Neural cell (in vitro differentiated cells): ENCODE data around the gene TEX261. TPM values are rescaled to one million over a fixed set of nuclear protein-coding genes. Genes with fewer than 3 reads are reported as not detected.

Experiments used
- H2AFZ ChIP-seq: fragments of 200-600, 300-800 bp; sonication (generic), shearing (Covaris generic); 2 replicates; pipeline ENCODE4 v1.6.0; 2014; ENCODE audit warnings: low read depth, mild to moderate bottlenecking, antibody characterized with exemption, low read length, moderate library complexity
- H3F3A ChIP-seq: fragments of 200-600 bp; shearing (Covaris generic); 2 replicates; pipeline ENCODE4 v1.6.1; 2016; ENCODE audit warnings: mild to moderate bottlenecking, moderate library complexity, mixed read lengths, antibody characterized with exemption, low read length; ENCODE audit not compliant: insufficient read depth, poor library complexity, severe bottlenecking
- H3K27ac ChIP-seq: fragments of 200-600, 300-800 bp; sonication (generic), shearing (Covaris generic); 2 replicates; pipeline ENCODE4 v1.5.1; 2014; ENCODE audit warnings: mild to moderate bottlenecking, low read length, moderate library complexity
- H3K27me3 ChIP-seq: fragments of 300-800, 200-600 bp; sonication (generic), shearing (Covaris generic); 2 replicates; pipeline ENCODE4 v1.6.0; 2014; ENCODE audit warnings: mild to moderate bottlenecking, low read depth, low read length, moderate library complexity; ENCODE audit not compliant: insufficient read depth
- H3K36me3 ChIP-seq: fragments of 300-800, 200-600 bp; sonication (generic), shearing (Covaris generic); 2 replicates; pipeline ENCODE4 v1.5.1; 2014; ENCODE audit warnings: mild to moderate bottlenecking, antibody characterized with exemption, low read length, moderate library complexity; ENCODE audit not compliant: insufficient read depth
- H3K4me2 ChIP-seq: fragments of 300-800, 200-600 bp; sonication (generic), shearing (Covaris generic); 2 replicates; pipeline ENCODE4 v1.6.0; 2014; ENCODE audit warnings: mild to moderate bottlenecking, low read length
- H3K4me3 ChIP-seq: fragments of 300-800, 200-600 bp; sonication (generic), shearing (Covaris generic); 2 replicates; pipeline ENCODE4 v1.5.1; 2014; ENCODE audit warnings: mild to moderate bottlenecking, low read length, moderate library complexity
- H3K79me2 ChIP-seq: fragments of 200-600 bp; shearing (Covaris generic); replicated peaks from 2 replicates; pipeline ENCODE4 v1.6.0; 2014; ENCODE audit warnings: mild to moderate bottlenecking, low read length, moderate library complexity; ENCODE audit not compliant: insufficient read depth
- H3K9ac ChIP-seq: fragments of 300-800, 200-600 bp; sonication (generic), shearing (Covaris generic); 2 replicates; pipeline ENCODE4 v1.6.1; 2016; ENCODE audit warnings: mild to moderate bottlenecking, low read length, mixed read lengths
- H3K9me2 ChIP-seq: fragments of 200-600 bp; shearing (Covaris generic); 2 replicates; pipeline ENCODE4 v1.6.1; 2016; ENCODE audit warnings: mild to moderate bottlenecking, low read length, mixed read lengths; ENCODE audit not compliant: insufficient read depth
- H3K9me3 ChIP-seq: fragments of 200-600, 300-800 bp; sonication (generic), shearing (Covaris generic); 2 replicates; pipeline ENCODE4 v1.6.1; 2016; ENCODE audit warnings: mild to moderate bottlenecking, mixed run types, low read length, moderate library complexity, mixed read lengths
- H4K20me1 ChIP-seq: fragments of 200-600 bp; shearing (Covaris generic); 2 replicates; pipeline ENCODE4 v1.6.1; 2016; ENCODE audit warnings: mild to moderate bottlenecking, mixed run types; ENCODE audit not compliant: insufficient read depth
- CTCF ChIP-seq: fragments of 450-650 bp; IDR thresholded peaks from 2 replicates; pipeline ENCODE4 v1.5.1; 2014; ENCODE audit warnings: antibody characterized with exemption, mild to moderate bottlenecking, moderate library complexity; ENCODE audit not compliant: poor library complexity, severe bottlenecking
- EP300 ChIP-seq: fragments of 450-650 bp; conservative IDR thresholded peaks from 2 replicates; pipeline ENCODE4 v1.6.1; 2014; ENCODE audit warnings: antibody characterized with exemption, mild to moderate bottlenecking, moderate library complexity; ENCODE audit not compliant: poor library complexity, severe bottlenecking
- EZH2 ChIP-seq: fragments of 200-600, 300-800 bp; shearing (Covaris generic), sonication (generic); IDR thresholded peaks from 2 replicates; pipeline ENCODE4 v1.6.1; 2014; ENCODE audit warnings: antibody characterized with exemption, low read length, borderline replicate concordance, mild to moderate bottlenecking; ENCODE audit not compliant: insufficient read depth, poor library complexity, severe bottlenecking
- MXI1 ChIP-seq: fragments of 450-650 bp; conservative IDR thresholded peaks from 2 replicates; pipeline ENCODE4 v1.6.1; 2014; ENCODE audit warnings: antibody characterized with exemption, mild to moderate bottlenecking; ENCODE audit not compliant: poor library complexity, severe bottlenecking
- POLR2AphosphoS5 ChIP-seq: IDR thresholded peaks from 2 replicates; pipeline ENCODE4 v1.6.1; 2012
- RAD21 ChIP-seq: fragments of 450-650 bp; conservative IDR thresholded peaks from 2 replicates; pipeline ENCODE4 v1.6.1; 2014; ENCODE audit warnings: antibody characterized with exemption, mild to moderate bottlenecking, moderate library complexity
- REST ChIP-seq: IDR thresholded peaks from 2 replicates; pipeline ENCODE4 v1.6.1; 2012; ENCODE audit warnings: borderline replicate concordance
- SMC3 ChIP-seq: fragments of 450-650 bp; conservative IDR thresholded peaks from 2 replicates; pipeline ENCODE4 v1.6.1; 2014; ENCODE audit warnings: antibody characterized with exemption, mild to moderate bottlenecking, moderate library complexity; ENCODE audit not compliant: poor library complexity
- TAF1 ChIP-seq: IDR thresholded peaks from 2 replicates; pipeline ENCODE4 v1.6.1; 2012; ENCODE audit warnings: low read depth
- polyA plus RNA-seq: library from polyadenylated mRNA; depleted of rRNA; stranded (reverse); fragments of >200 nt; gene quantifications from 2 replicates; pipeline ENCODE4 v1.2.3, GENCODE V29; 2014

TEX261 gene
- polyA plus RNA-seq, 1 donor from 2014 or later, result 48.2 TPM

GRCh38 chr2:71001981-71002570, 7.4 kb upstream of the TEX261 start:
- Histone ChIP-seq H3F3A (no peaks in the 10 kb centered on the region), H3K27me3 (no peaks in the 10 kb centered on the region), H3K79me2 (no peaks in the 10 kb centered on the region), H3K4me2 (peak overlapping the region; percentile 38), H3K9me2 (no peaks in the 10 kb centered on the region), H2AFZ (peak overlapping the region; percentile 63), H3K36me3 (no peaks in the 10 kb centered on the region), H3K9ac (peak overlapping the region; percentile 62), H3K4me3 (peak overlapping the region; percentile 48), H3K27ac (peak overlapping the region; percentile 72), H4K20me1 (no peaks in the 10 kb centered on the region), H3K9me3 (no peaks in the 10 kb centered on the region)
- peak; percentile 39 for TF ChIP-seq EP300
- TF ChIP-seq CTCF, result no peak
- TF ChIP-seq REST, result peak; percentile 55

DNA sequence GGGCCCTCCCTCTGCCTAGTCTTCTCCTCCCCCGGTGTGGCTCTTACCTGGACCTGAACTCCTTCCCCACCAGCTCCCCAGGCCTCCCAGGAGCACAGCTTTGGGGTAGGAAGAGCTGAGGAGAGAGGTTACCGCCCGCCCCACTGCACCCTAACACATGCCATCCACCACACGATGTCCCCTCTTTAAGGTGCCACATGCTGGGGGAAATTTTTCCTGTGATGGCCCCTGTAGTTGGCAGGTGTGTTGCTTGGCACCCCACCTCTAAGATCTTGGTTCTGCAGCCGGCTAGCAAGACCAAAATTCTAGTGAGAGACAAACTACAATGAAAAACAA, 6.9 kb upstream of the TEX261 start:
- Histone ChIP-seq H3K79me2 (no peaks in the 10 kb centered on the region), H3K4me2 (no peak overlapping the region), H3K9ac (peak overlapping the region; percentile 62), H2AFZ (peak overlapping the region; percentile 14), H3K27ac (peak overlapping the region; percentile 72), H3K9me2 (no peaks in the 10 kb centered on the region), H4K20me1 (no peaks in the 10 kb centered on the region), H3K36me3 (no peaks in the 10 kb centered on the region), H3K27me3 (no peaks in the 10 kb centered on the region), H3K9me3 (no peaks in the 10 kb centered on the region), H3K4me3 (no peak overlapping the region), H3F3A (no peaks in the 10 kb centered on the region)
- TF ChIP-seq MXI1, result no peak
- TF ChIP-seq CTCF, result no peak
- TF ChIP-seq TAF1, result no peak
- no peak for TF ChIP-seq SMC3
- no peak for TF ChIP-seq EZH2
- no peak for TF ChIP-seq POLR2AphosphoS5
- no peak for TF ChIP-seq EP300
- TF ChIP-seq RAD21, result no peak
- no peak for TF ChIP-seq REST
